ENCODE measurements around the gene KCND3. TPM values are rescaled to one million over a fixed set of nuclear protein-coding genes. Genes with fewer than 3 reads are reported as not detected.

KCND3 gene
- total and polyA plus RNA-seq, 2 donors (not counting 3 experiments of a cell fraction or from before 2014, with no cell fraction given) = 0.03 TPM; not detected in 1

- Histone ChIP-seq H3K36me3 (ENCODE audit: control insufficient read depth in 2 of 2, extremely low read depth in 1 of 2, insufficient read depth in 2 of 2, low read length in 2 of 2) (no peaks in the 10 kb centered on the region), H3K4me1 (ENCODE audit: control insufficient read depth, extremely low read depth, insufficient read depth, low read length) (no peaks in the 10 kb centered on the region), H3K9ac (replicated peaks; ENCODE audit: extremely low read depth, insufficient read depth, low read length) (no peak overlapping the region), H3K9me3 (replicated peaks; ENCODE audit: control insufficient read depth, insufficient read depth, low read length) (no peaks in the 10 kb centered on the region), H3K9me1 (replicated peaks; ENCODE audit: control insufficient read depth, extremely low read depth, insufficient read depth, low read length) (no peaks in the 10 kb centered on the region), H3K79me2 (ENCODE audit: control insufficient read depth, insufficient read depth, low read length) (no peaks in the 10 kb centered on the region), H3K27ac (ENCODE audit: insufficient read depth, low read depth, low read length) (no peak overlapping the region), H2AFZ (ENCODE audit: low read depth, low read length) (no peak overlapping the region), H3K4me3 (replicated peaks in 1 of 3; ENCODE audit: insufficient read depth in 1 of 3, low read depth in 1 of 3, low read length in 3 of 3) (no peak overlapping the region), H3K27me3 (ENCODE audit: control insufficient read depth in 2 of 2, insufficient read depth in 2 of 2, low read length in 2 of 2) (no peaks in the 10 kb centered on the region), H4K20me1 (replicated peaks; ENCODE audit: control insufficient read depth, extremely low read depth, insufficient read depth, low read length) (no peaks in the 10 kb centered on the region), H3K4me2 (ENCODE audit: insufficient read depth, low read length) (no peak overlapping the region)
- ChIA-PET POLR2A (no interaction called here), CTCF (no interaction called here)
- no peak for FAIRE-seq
- BruUV-seq (replicated peaks) = no TSS peak
- TF ChIP-seq MAX (IDR thresholded peaks at IDR 0.05; ENCODE audit: insufficient read depth, insufficient read length) (no peak), POLR2A (IDR thresholded peaks at IDR 0.05; ENCODE audit: low read depth, low read length) (no peak), CTCF (IDR thresholded peaks at IDR 0.05; ENCODE audit: extremely low read depth in 1 of 2, insufficient read depth in 1 of 2, low read depth in 1 of 2, low read length in 2 of 2) (no peak), EZH2 (IDR thresholded peaks at IDR 0.05; ENCODE audit: borderline replicate concordance, low read depth, low read length, severe bottlenecking) (no peak), GATA2 (IDR thresholded peaks at IDR 0.05; ENCODE audit: insufficient read depth, insufficient read length, low read depth, low read length) (no peak), POLR2AphosphoS5 (IDR thresholded peaks at IDR 0.05; ENCODE audit: insufficient read depth, low read depth, low read length) (no peak), MYC (IDR thresholded peaks at IDR 0.05; ENCODE audit: low read depth, low read length) (no peak), JUN (IDR thresholded peaks at IDR 0.05; ENCODE audit: borderline replicate concordance, insufficient read depth, insufficient read length, low read depth) (no peak), FOS (IDR thresholded peaks at IDR 0.05; ENCODE audit: borderline replicate concordance, insufficient read depth, low read length) (no peak)
- DNase-seq (ENCODE audit: low read depth, low spot score) = no peak
- intact Hi-C loops (cut with micrococcal nuclease) (no loop called here), dilution Hi-C loops (cut with MboI; ENCODE audit: extremely low pct_ligation_motif_present, low sequenced_read_pairs) (no loop called here)
Observed at GRCh38 chr1:111856411-111857185, 132.9 kb downstream of the KCND3 start.

Measured in endothelial cell of umbilical vein (primary cell).